H9 (cell line): ENCODE results near the gene PIK3R4. TPM values are rescaled to one million over a fixed set of nuclear protein-coding genes. Genes with fewer than 3 reads are reported as not detected.

Source experiments
- DNase-seq: peaks from one replicate; pipeline ENCODE4 v3.0.0-alpha.2; 2017
- H2AFZ ChIP-seq: one replicate; pipeline ENCODE4 v1.6.1; 2013; ENCODE audit warnings: mild to moderate bottlenecking, low read length, control low read depth, moderate library complexity
- H2AK5ac ChIP-seq: 2 replicates; pipeline ENCODE4 v1.6.1; 2013; ENCODE audit warnings: low read length, control low read depth, mixed read lengths; ENCODE audit not compliant: insufficient read length
- H2BK120ac ChIP-seq: one replicate; pipeline ENCODE4 v1.6.1; 2013; ENCODE audit warnings: low read depth, mild to moderate bottlenecking, low read length, control low read depth, inconsistent platforms; ENCODE audit not compliant: poor library complexity, severe bottlenecking
- H2BK12ac ChIP-seq: 2 replicates; pipeline ENCODE4 v1.6.1; 2013; ENCODE audit warnings: low read length, control low read depth, mixed read lengths, low read depth; ENCODE audit not compliant: insufficient read length
- H2BK15ac ChIP-seq: 2 replicates; pipeline ENCODE4 v1.6.1; 2013; ENCODE audit warnings: low read depth, low read length, control low read depth
- H2BK20ac ChIP-seq: one replicate; pipeline ENCODE4 v1.6.1; 2013; ENCODE audit warnings: low read depth, mild to moderate bottlenecking, low read length, control low read depth, inconsistent platforms; ENCODE audit not compliant: poor library complexity, severe bottlenecking
- H2BK5ac ChIP-seq: 2 replicates; pipeline ENCODE4 v1.6.1; 2013; ENCODE audit warnings: low read length, control low read depth, mixed read lengths; ENCODE audit not compliant: insufficient read length
- H3K14ac ChIP-seq: 2 replicates; pipeline ENCODE4 v1.6.1; 2013; ENCODE audit warnings: low read length, control low read depth; ENCODE audit not compliant: insufficient read depth
- H3K18ac ChIP-seq: 2 replicates; pipeline ENCODE4 v1.6.1; 2013; ENCODE audit warnings: low read depth, mild to moderate bottlenecking, mixed read lengths, low read length, control low read depth; ENCODE audit not compliant: insufficient read length
- H3K23ac ChIP-seq: 2 replicates; pipeline ENCODE4 v1.6.1; 2013; ENCODE audit warnings: low read length, control low read depth, mixed read lengths, low read depth; ENCODE audit not compliant: insufficient read length
- H3K23me2 ChIP-seq: 2 replicates; pipeline ENCODE4 v1.6.1; 2013; ENCODE audit warnings: low read depth, mild to moderate bottlenecking, mixed read lengths, low read length, control low read depth; ENCODE audit not compliant: insufficient read length, poor library complexity, severe bottlenecking
- H3K27ac ChIP-seq: 2 replicates; pipeline ENCODE4 v1.5.1; 2013; ENCODE audit warnings: low read length, control low read depth, mixed read lengths, low read depth; ENCODE audit not compliant: insufficient read length
- H3K27me3 ChIP-seq: 2 replicates; pipeline ENCODE4 v1.6.1; 2013; ENCODE audit warnings: low read length, control low read depth, inconsistent platforms; ENCODE audit not compliant: insufficient read depth
- H3K4ac ChIP-seq: 2 replicates; pipeline ENCODE4 v1.6.1; 2013; ENCODE audit warnings: low read depth, mild to moderate bottlenecking, control low read depth, inconsistent platforms, low read length, moderate library complexity
- H3K4me1 ChIP-seq: 2 replicates; pipeline ENCODE4 v1.6.1; 2013; ENCODE audit warnings: low read length, control low read depth, inconsistent platforms; ENCODE audit not compliant: insufficient read depth
- H3K4me2 ChIP-seq: 2 replicates; pipeline ENCODE4 v1.6.1; 2013; ENCODE audit warnings: low read length, control low read depth, mixed read lengths; ENCODE audit not compliant: insufficient read length, insufficient read depth
- H3K56ac ChIP-seq: 2 replicates; pipeline ENCODE4 v1.6.1; 2013; ENCODE audit warnings: low read depth, mild to moderate bottlenecking, mixed read lengths, low read length, control low read depth; ENCODE audit not compliant: insufficient read length
- H3K79me1 ChIP-seq: 2 replicates; pipeline ENCODE4 v1.6.1; 2013; ENCODE audit warnings: low read depth, mild to moderate bottlenecking, moderate library complexity, low read length, control low read depth, inconsistent platforms; ENCODE audit not compliant: insufficient read depth, poor library complexity, severe bottlenecking
- H3K79me2 ChIP-seq: 2 replicates; pipeline ENCODE4 v1.6.1; 2013; ENCODE audit warnings: low read length, control low read depth, inconsistent platforms; ENCODE audit not compliant: insufficient read depth
- H3K9ac ChIP-seq: 2 replicates; pipeline ENCODE4 v1.6.1; 2013; ENCODE audit warnings: low read length, control low read depth, mixed read lengths; ENCODE audit not compliant: insufficient read length; ENCODE audit errors: extremely low read depth
- H3K9me3 ChIP-seq: one replicate; pipeline ENCODE4 v1.6.1; 2013; ENCODE audit warnings: low read depth, low read length, inconsistent platforms; ENCODE audit not compliant: control insufficient read depth
- H3T11ph ChIP-seq: one replicate; pipeline ENCODE4 v1.6.1; 2013; ENCODE audit warnings: mild to moderate bottlenecking, low read length, control low read depth, inconsistent platforms
- H4K20me1 ChIP-seq: one replicate; pipeline ENCODE4 v1.6.1; 2013; ENCODE audit not compliant: control insufficient read depth, insufficient read length, insufficient read depth
- H4K5ac ChIP-seq: 2 replicates; pipeline ENCODE4 v1.6.1; 2013; ENCODE audit warnings: low read depth, mild to moderate bottlenecking, mixed read lengths, low read length, control low read depth; ENCODE audit not compliant: insufficient read length
- H4K8ac ChIP-seq: replicated peaks from 2 replicates; pipeline ENCODE4 v1.6.1; 2013; ENCODE audit warnings: low read length, control low read depth, mixed read lengths, low read depth; ENCODE audit not compliant: insufficient read length
- H4K91ac ChIP-seq: 2 replicates; pipeline ENCODE4 v1.6.1; 2013; ENCODE audit warnings: low read depth, mild to moderate bottlenecking, moderate library complexity, mixed read lengths, low read length, control low read depth; ENCODE audit not compliant: insufficient read length
- H3K27ac Mint-ChIP-seq, 3 experiments: 2 replicates in 2 of 3; 3 replicates in 1 of 3; pipeline ENCODE4 v1.8.0; 2020 to 2021; ENCODE audit warnings: mixed read lengths in 3 of 3, mild to moderate bottlenecking in 1 of 3, moderate library complexity in 1 of 3
- H3K27me3 Mint-ChIP-seq: 2 replicates; pipeline ENCODE4 v1.8.0; 2021; ENCODE audit warnings: low read depth, mild to moderate bottlenecking, moderate library complexity, mixed read lengths
- H3K36me3 Mint-ChIP-seq, 3 experiments: 2 replicates in 2 of 3; 3 replicates in 1 of 3; pipeline ENCODE4 v1.8.0; 2020 to 2021; ENCODE audit warnings: low read depth in 3 of 3, mixed read lengths in 3 of 3; ENCODE audit not compliant: insufficient read depth in 1 of 3
- H3K4me1 Mint-ChIP-seq, 2 experiments: 2 replicates each; pipeline ENCODE4 v1.8.0; 2020; ENCODE audit warnings: mixed read lengths in 2 of 2
- H3K4me3 Mint-ChIP-seq, 2 experiments: 2 replicates in 1 of 2; 3 replicates in 1 of 2; pipeline ENCODE4 v1.8.0; 2020 to 2021; ENCODE audit warnings: mild to moderate bottlenecking in 2 of 2, mixed read lengths in 2 of 2, moderate library complexity in 1 of 2
- H3K9me3 Mint-ChIP-seq, 2 experiments: 2 replicates in 1 of 2; 3 replicates in 1 of 2; pipeline ENCODE4 v1.8.0; 2020; ENCODE audit warnings: mild to moderate bottlenecking in 2 of 2, mixed read lengths in 2 of 2, moderate library complexity in 1 of 2
- CTCF ChIP-seq: fragments of 200-600 bp; sonication (generic); conservative IDR thresholded peaks from 3 replicates; pipeline ENCODE4 v1.8.0; 2021; ENCODE audit warnings: antibody characterized with exemption, mild to moderate bottlenecking
- WGBS: extraction: QIAGEN DNeasy Blood & Tissue Kit; methylation state at CpG from one replicate; pipeline ENCODE4 v1.1.7; 2013; ENCODE audit warnings: missing lambda C conversion rate, low lambda C conversion rate, mixed read lengths; ENCODE audit not compliant: insufficient read length; ENCODE audit errors: extremely low coverage; 5-methylcytosine and 5-hydroxymethylcytosine counted together
- total RNA-seq: library from RNA; stranded (reverse); gene quantifications from 2 replicates; pipeline ENCODE4 v1.2.1, GENCODE V29; 2021

PIK3R4 gene
- total RNA-seq, 1 experiment from 2014 or later = 28.6 TPM

- DNase-seq = no peak
- Histone ChIP-seq H4K91ac (no peak overlapping the region), H3K79me1 (no peaks in the 10 kb centered on the region), H4K20me1 (no peaks in the 10 kb centered on the region), H3K23ac (no peak overlapping the region), H3K9ac (no peak overlapping the region), H4K5ac (no peak overlapping the region), H3K79me2 (no peaks in the 10 kb centered on the region), H2BK120ac (no peak overlapping the region), H2AFZ (no peak overlapping the region), H2AK5ac (no peak overlapping the region), H2BK15ac (no peak overlapping the region), H3K9me3 (no peaks in the 10 kb centered on the region), H3K4me1 (no peaks in the 10 kb centered on the region; the same call in 1 of the 2 replicates), H3K56ac (no peak overlapping the region), H2BK20ac (no peak overlapping the region), H2BK12ac (no peak overlapping the region), H3K14ac (no peak overlapping the region; the same call in 1 of the 2 replicates), H3T11ph (no peak overlapping the region), H3K18ac (no peak overlapping the region), H3K27ac (no peak overlapping the region), H3K4ac (no peak overlapping the region), H3K27me3 (no peaks in the 10 kb centered on the region), H3K23me2 (no peaks in the 10 kb centered on the region), H2BK5ac (no peak overlapping the region), H4K8ac (no peak overlapping the region), H3K4me2 (no peak overlapping the region)
- Mint-ChIP-seq H3K4me3 (no peak overlapping the region), H3K36me3 (no peaks in the 10 kb centered on the region), H3K27me3 (no peaks in the 10 kb centered on the region), H3K9me3 (no peaks in the 10 kb centered on the region), H3K4me1 (peaks cover 6 to 8% of the 10 kb centered on the region in 2 experiments; a peak in 3 of 4 replicates), H3K27ac (no peak overlapping the region)
- no CpG with 5 or more reads among the region's 3 CpGs for WGBS
- TF ChIP-seq CTCF = no peak
Observed at GRCh38 chr3:130757611-130758150, 11.1 kb upstream of the PIK3R4 start.
